ENCODE measurements around the gene ATP6V0B. TPM values are rescaled to one million over a fixed set of nuclear protein-coding genes. Genes with fewer than 3 reads are reported as not detected.

Gene ATP6V0B
- total RNA-seq, 1 donor from 2014 or later = 79.4 TPM

DNA sequence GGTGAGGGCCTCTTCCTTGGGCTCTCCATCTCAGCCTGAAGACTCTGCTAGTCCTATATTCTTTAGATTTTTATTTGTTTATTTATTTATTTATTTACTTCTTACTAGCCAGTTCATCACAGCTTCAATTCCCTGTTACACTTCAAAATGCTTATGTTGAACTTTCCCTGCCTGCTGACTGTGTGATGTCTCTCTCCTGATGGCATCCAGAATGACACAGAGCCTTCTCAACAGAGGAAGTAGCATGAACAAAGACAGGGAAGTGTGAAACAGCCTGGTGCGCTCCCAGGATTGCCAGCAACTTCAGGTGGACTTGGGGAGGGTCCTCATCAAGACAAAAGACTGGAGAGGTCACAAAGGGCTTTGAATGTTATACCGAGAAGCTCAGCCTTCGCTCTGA, 32.3 kb upstream of the ATP6V0B start:
- intact Hi-C loops (cut with DNase I) = no loop called here
- no peak for DNase-seq (ENCODE audit: low spot score)
- no peak for ATAC-seq

DNA sequence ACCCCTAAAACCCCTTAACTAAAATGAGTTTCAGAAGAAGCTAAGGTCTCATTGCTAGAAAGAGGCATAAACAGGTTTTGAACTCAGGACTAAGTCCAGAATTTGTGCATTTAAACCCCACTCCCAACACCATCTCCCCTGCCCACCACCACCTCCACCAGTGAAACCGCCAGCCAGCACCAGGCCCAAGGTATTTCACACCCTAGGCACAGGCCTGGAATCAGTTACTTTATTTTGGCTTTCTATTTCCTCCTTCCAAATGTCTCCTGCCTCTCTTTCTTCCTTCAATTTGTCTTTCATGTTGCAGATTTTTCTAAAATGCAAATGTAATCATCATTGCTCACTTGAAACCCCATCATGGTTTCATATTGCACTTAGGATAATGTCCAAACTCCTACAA, 29.9 kb upstream of the ATP6V0B start:
- ATAC-seq = no peak
- intact Hi-C loops (cut with DNase I) = no loop called here
- no peak for DNase-seq (ENCODE audit: low spot score)

DNA sequence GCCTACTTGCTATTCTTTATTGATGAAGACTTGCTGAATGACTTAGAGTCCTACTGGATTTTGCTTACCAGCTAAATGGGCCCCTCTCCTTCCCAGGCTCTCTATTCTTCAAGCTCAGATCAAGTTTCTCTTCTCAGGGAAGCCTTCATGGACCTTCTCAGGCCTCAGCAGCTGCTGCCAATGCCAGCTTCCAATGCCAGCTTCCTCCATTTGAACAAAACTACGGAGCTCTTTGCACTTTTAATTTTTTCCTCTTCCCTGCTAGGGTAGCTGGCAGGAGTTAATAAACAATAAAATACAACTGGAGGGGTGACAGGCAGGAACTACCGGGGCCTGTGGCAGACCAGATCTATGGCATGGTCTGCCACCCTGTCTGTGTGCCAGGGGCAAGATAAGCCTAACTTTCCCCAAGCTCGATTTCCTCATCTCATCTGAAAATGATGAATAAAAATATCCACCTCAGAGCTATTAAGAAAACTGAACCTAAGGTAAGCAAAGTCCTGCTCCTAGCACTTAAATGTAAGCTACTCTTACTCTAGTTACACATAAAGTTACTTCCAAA, 29.0 kb upstream of the ATP6V0B start:
- DNase-seq (ENCODE audit: low spot score) (no peak), ATAC-seq (no peak)
- intact Hi-C loops (cut with DNase I) = no loop called here

DNA sequence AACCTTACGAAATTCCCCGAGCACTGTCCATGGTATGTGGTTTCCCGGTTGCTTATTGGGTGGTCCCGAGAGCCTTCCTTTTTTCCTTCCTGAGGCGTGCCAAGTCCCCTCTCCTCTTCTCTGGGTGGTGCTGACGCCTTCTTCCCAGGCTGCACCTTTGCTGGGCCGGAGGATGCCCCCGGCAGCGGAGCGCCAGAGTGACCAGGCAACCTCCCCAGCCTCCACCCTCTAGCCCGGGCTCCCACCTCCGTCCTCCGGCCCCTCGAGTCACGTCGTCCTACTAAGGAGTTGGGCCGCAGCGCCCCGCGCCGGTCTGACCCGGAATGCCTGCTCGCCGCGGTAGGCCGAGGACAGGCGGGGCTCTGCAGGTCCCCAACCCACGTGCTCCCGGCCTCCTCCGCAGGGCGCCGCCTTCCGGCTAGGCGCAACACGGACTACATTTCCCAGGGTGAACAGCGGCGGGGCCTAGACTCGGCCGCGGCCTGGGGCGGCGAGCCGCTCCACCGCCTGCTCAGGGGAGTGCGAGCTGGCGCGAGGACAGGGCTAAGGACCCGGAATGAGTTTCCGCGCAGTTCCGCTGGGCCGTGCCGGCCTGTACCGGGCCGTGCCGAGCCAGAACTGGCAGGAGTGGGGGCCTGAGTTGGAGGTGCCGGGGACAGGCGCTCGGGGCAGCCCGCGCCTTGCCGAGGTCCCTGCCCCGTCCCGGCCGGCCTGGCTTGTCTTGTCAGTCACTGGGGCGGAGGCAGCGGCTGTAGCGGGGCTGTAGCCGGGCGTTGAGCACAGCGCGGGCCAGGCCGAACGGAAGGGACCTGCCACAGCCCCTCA, 28.3 kb upstream of the ATP6V0B start, which contains the start of gene IPO13:
Gene IPO13 (plus strand): TSS at position 715 of the 825 bp plus-strand sequence. CDS start 651 bp downstream, outside the sequence.
- intact Hi-C loops (cut with DNase I) = no loop called here
- peak; percentile 98 for ATAC-seq
- DNase-seq (ENCODE audit: low spot score) = peak; percentile 96

DNA sequence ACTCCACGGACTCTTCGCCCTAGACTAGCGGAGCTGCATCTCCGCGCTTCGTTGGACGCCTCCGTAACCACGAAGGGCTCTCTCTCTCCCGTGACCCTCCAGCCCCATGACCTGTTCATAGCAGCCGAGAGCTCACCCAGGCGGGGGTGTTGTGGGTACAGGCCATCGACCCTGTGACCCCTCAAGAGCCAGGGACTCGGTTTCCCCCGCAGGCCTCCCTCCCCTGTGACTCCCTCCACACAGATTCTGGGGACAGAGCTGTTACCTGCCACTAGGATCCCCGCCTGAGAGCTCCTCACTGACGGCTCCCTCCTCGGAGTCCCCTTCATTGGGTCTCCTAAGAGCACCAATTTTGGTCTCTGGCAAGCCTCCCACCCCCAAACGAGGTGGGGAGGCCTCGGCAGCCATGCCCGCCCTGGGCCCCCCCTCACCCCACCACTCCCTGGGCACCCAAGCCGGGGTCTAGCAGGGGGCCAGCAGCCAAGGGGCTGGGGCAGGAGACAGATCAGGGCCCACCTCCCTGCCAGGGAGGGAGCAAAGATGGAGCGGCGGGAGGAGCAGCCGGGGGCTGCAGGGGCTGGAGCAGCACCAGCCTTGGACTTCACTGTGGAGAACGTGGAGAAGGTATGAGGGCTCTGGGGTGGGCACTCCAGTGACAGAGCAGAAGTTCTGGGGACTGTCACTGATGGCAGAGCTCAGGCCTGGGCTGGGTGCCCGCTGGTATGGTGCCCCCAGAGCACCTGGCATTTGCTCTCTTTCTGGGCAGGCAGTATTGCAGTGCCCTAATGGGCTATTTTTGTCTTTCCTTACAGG, 27.5 kb upstream of the ATP6V0B start:
- intact Hi-C loops (cut with DNase I) = no loop called here
- DNase-seq (ENCODE audit: low spot score) (no peak), ATAC-seq (no peak)

DNA sequence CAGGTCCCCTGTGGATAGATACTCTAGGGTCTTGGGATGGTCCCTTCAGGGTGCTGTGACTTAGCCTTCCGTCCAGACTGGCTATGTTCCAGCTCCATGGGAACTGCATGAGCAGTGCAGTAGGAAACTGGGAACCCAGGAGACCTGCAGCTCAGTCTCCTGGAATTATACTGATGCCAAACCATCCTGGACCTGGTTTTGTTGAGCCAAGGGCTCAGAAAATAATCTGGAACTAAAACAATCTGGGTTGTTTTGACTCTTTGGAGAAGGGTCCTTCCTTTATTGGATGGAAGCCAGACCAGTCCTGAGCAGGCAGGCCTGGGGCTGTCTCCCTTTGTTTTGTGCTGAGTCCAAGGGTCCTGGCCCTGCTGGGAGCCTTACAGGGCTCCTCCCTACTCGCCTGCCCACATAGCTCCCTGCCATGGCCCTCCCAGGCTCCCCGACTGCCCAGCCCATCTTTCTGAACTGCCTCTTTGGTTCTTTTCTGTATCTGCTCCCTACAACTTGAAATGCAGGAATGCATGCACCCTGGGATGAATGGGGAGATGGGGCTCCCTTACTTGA, 26.8 kb upstream of the ATP6V0B start:
- ATAC-seq (no peak), DNase-seq (ENCODE audit: low spot score) (no peak)
- intact Hi-C loops (cut with DNase I) = no loop called here

DNA sequence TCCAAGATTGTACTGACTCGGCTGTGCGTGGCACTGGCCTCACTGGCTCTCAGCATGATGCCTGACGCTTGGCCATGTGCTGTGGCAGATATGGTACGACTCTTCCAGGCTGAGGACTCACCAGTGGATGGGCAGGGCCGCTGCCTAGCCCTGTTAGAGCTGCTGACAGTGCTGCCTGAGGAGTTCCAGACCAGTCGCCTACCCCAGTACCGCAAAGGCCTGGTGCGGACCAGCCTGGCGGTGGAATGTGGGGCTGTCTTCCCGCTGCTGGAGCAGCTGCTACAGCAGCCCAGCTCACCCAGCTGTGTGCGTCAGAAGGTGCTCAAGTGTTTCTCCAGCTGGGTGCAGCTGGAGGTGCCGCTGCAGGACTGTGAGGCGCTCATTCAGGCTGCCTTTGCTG, 25.1 kb upstream of the ATP6V0B start:
- intact Hi-C loops (cut with DNase I) = no loop called here
- no peak for DNase-seq (ENCODE audit: low spot score)
- no peak for ATAC-seq

DNA sequence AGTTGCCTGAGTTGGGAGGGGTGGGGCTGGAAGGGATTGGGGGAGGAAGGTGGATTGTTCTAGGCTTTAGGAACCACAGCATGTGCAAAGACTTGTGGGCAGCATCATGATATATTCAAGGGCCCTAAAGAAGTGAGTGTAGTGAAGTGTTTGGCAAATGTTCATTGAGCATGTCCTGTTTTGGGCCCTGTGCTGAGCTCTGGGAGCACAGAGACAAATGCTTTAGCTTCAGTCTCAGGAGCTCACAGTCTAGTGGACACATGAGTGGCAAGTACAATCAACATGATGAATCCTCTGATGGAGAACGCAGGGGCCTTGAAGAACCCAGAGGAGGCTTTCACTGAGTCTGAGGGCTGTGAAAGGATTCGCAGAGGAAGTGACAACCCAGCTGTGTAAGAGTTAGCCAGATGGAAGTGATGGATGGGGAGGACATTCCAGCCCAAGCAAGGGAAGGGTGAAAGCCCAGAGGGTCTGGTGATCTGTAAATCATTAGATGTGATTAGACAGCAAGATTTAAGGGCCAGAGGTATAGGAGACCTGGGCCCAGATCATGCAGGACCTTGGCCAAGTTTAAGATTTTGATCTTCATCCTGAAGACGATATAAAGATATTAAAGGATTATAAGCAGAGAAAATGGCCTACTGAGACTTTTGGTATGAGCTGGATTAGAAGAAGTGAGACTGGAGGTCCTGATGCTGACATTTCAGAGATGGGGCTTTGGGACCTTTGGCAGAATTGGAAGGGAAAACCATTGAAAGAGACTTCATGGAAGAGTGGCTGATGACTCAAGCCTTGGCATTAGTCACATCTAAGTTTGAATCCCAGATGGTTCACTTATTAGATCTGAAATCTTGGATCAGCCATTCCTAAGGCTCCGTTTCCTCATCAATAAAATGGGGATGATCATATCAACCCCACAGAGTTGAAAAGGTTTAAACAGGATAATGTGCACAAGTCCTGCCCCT, 23.5 kb upstream of the ATP6V0B start:
- intact Hi-C loops (cut with DNase I) = no loop called here
- no peak for ATAC-seq
- DNase-seq (ENCODE audit: low spot score) = no peak

DNA sequence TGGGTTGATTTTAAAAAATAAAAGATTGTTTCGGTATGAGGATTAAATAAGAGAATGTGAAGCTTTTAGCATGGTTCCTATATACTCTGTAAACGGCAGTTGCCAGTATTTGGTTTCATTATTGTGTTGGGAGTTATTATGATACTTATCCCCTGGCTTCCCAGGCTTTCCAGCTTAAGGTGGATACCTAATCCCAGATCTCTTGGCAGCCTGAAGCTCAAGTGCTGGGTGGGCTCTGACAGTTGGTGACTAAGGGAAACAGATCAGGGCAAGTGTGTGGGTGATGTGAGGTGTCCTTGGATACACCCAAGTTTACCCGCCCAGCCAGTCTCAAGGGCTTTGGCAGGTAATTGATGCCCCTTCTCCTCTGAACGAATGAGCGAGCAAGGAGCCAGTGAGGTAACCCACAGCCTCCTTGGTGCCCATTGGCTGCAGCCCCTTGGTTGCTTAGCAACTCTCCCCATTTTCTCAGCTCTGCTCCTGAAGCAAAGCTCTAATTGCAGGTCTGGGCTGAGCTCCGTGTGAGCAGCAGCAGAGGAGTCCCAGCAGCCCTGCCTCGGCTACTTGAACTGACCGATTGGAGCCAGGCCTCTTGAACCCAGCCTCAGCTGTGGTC, 21.9 kb upstream of the ATP6V0B start:
- ATAC-seq (no peak), DNase-seq (ENCODE audit: low spot score) (no peak)
- intact Hi-C loops (cut with DNase I) = no loop called here

DNA sequence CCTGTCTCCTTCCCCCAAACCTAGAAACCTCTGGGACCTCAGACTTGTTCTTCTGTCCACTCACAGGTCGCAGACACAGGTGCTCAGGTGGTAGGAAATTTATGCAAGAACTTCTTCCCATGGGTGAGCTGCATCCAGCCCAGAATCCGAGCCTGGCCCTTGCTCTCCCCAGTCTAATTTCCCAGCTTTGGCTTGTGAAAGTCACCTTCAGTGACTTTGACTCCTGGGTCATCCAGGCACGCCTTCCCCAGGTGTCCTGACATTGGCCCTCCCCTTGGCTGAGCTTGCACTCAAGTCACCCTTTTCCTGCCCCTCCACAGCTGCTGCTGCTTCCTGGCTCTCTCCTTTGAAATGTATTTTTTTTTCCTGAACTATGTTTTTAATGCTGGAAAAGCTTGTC, 21.4 kb upstream of the ATP6V0B start:
- no peak for ATAC-seq
- DNase-seq (ENCODE audit: low spot score) = no peak
- intact Hi-C loops (cut with DNase I) = no loop called here

DNA sequence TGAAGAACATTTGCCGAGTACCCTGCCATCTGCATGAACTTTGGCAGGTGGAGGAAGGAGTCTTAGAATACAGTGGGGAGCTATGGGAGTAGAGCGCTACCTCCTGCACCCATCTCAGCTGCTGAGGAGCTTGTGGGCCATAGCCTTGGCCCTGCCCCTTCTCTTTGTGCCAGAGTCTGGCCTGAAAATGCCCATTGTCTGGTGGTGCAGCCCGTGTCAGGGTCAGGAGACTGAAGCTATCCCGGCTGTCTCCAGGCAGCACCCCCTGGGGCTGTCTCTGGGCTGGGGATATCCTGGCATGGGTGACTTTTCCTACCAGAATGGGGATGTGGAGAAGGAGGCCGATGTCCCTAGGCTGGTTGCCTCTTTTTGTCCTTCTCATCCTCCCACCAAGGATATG, 20.7 kb upstream of the ATP6V0B start:
- ATAC-seq (no peak), DNase-seq (ENCODE audit: low spot score) (no peak)
- intact Hi-C loops (cut with DNase I) = no loop called here

DNA sequence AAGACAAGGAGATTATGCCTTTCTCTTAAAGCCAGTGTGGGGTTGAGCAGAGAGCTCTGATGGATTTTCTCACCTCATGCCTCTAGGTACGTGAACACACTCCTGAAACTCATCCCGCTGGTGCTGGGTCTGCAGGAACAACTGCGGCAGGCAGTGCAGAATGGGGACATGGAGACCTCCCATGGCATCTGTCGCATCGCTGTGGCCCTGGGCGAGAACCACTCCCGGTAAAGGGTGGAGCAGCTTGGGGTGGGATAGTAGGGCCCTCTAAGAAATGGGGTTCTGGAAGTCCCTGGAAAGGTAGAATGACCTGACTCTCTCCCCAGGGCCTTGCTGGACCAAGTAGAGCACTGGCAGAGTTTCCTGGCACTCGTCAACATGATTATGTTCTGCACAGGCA, 18.5 kb upstream of the ATP6V0B start:
- intact Hi-C loops (cut with DNase I) = no loop called here
- DNase-seq (ENCODE audit: low spot score) = no peak
- ATAC-seq = no peak

DNA sequence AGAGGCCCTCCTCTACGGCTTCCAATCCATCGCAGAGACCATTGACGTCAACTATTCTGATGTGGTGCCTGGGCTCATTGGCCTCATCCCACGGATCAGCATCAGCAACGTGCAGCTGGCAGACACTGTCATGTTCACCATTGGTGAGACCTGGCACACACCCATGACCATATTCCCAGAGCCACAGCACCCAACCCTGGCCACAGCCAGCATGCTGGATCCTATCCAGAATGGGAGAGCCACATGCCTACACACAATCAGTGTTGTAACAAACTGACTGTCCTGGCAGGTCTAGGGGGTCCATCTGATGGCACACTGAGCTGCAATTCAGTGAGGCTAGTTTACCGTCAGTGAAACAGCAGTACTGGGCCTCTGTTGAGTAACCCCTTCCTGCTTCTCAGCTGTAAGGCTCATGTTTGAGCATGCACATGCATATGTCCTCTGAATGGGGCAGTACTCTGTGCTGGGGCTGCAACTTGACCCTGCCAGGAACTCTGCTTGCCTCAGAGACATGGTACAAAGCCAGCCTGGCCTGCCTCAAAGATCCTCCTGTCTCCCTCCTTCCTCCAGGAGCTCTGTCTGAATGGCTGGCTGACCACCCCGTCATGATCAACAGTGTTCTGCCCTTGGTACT, 17.2 kb upstream of the ATP6V0B start:
- intact Hi-C loops (cut with DNase I) = no loop called here
- ATAC-seq (no peak), DNase-seq (ENCODE audit: low spot score) (no peak)

DNA sequence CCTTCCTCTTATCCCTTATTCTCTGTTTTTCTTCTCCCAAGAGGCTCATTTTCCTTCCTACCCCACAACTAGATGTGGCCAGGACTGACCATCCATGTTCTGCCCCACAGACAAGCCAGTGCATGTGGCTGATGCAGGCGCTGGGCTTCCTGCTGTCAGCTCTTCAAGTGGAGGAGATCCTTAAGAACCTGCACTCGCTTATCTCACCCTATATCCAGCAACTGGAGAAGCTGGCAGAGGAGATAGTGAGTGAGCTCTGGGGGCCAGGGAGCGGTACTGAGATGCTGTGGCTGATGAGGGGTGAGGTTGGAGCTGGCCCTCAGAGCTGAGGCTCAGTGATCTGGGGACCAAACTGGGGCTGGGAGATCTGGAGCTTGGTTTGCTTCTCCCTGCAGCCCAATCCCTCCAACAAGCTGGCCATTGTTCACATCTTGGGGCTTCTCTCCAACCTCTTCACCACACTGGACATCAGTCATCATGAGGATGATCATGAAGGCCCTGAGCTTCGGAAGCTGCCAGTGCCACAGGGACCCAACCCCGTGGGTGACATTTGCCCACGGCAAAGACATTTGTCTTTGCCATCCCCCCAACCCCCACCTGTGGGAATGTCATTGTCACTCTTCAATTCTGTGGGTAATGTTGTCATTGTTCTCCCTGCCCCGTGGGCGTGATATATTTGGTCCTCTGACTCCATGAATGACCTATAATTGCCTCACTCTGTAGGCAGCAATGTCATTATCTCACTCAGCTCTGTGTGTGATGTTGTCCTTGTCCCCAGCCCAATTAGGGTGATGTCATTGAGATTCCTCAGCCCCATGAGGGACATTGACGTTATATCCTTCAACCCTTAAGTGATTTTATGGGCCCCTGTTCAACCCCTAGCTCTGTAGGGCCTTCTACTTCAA, 16.2 kb upstream of the ATP6V0B start:
- intact Hi-C loops (cut with DNase I) = no loop called here
- DNase-seq (ENCODE audit: low spot score) = no peak
- ATAC-seq = peak; percentile 27

DNA sequence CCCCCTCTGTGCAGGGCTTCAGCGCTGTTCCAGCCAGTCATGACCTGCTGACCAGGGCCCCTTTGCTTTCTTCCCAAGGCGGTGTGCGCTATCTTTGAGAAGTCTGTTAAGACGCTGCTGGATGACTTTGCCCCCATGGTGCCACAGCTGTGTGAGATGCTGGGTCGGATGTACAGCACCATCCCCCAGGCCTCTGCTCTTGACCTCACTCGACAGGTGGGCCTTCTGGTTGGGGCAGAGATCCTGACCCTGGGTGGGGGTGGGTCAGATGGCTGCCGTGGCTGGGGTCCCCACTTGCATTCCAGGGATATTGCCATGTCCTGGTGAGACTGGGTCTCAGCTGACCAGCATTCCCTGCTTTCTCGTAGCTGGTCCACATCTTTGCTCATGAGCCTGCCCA, 14.0 kb upstream of the ATP6V0B start:
- ATAC-seq = no peak
- intact Hi-C loops (cut with DNase I) = no loop called here
- DNase-seq (ENCODE audit: low spot score) = no peak

DNA sequence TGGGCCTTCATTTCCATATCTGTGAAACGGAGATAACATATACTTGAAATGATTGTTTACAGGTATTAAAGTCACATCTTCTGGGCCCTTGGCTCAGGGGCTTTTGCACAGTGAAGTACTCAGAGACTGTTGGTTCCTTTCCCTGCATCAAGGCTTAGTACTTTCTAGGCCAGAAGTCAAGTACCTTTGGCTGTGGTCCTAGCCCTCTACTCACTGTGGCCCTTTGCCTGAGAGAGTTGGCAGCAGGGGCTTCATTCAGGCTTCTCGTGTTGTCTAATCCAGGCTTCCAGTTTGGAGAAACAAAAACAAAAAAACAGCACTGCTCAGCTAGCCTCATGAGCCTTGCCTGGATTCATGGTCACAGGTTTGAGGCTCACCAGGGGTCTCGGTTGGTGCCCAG, 13.1 kb upstream of the ATP6V0B start:
- DNase-seq (ENCODE audit: low spot score) (no peak), ATAC-seq (no peak)
- intact Hi-C loops (cut with DNase I) = no loop called here

DNA sequence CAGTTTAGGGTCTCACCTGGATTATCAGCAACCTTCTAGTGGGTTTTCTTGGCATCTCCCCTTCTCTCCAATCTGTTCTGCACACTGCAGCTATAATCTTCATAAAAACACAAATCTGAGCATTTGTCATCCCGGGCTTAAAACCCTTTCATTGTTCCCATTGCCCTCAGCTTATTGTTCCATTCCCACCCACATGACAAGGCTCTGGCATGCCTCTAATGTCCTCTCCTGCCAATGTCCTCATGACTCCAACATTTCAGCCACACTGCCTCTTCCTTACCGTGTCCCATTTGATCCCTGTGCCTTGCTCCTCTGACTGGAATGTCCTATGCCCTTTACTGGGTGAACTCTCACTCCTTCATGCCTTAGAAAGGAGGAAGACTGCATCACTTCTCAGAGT, 12.4 kb upstream of the ATP6V0B start:
- DNase-seq (ENCODE audit: low spot score) (no peak), ATAC-seq (no peak)
- intact Hi-C loops (cut with DNase I) = no loop called here

Data from sciatic nerve (tissue), 2 donors.